HG03103 (cell line): ENCODE results near the gene TENT4B.

Experiments
- ATAC-seq: cut with Tn5 transposase; IDR thresholded peaks from one replicate; pipeline ENCODE4 v1.9.1; 2021; ENCODE audit warnings: low read depth; ENCODE audit not compliant: unreplicated experiment

TENT4B gene

GRCh38 chr16:50192386-50193050 lies 39.4 kb downstream of the TENT4B start:
- no peak for ATAC-seq

GRCh38 chr16:50193594-50193993 lies 40.5 kb downstream of the TENT4B start:
- no peak for ATAC-seq

GRCh38 chr16:50195276-50195675 lies 42.2 kb downstream of the TENT4B start:
- no peak for ATAC-seq

GRCh38 chr16:50195756-50196155 lies 42.6 kb downstream of the TENT4B start:
- ATAC-seq, result no peak

GRCh38 chr16:50197582-50197981 lies 44.5 kb downstream of the TENT4B start:
- no peak for ATAC-seq

- no peak for ATAC-seq
These were observed 45.8 kb downstream of the TENT4B start for GRCh38 chr16:50198802-50199403.

- ATAC-seq, result no peak
These were observed 48.7 kb downstream of the TENT4B start for GRCh38 chr16:50201787-50202186.

- no peak for ATAC-seq
These were observed 50.0 kb downstream of the TENT4B start for GRCh38 chr16:50202926-50203624.

GRCh38 chr16:50203681-50204080 lies 50.6 kb downstream of the TENT4B start:
- ATAC-seq, result no peak

- ATAC-seq, result no peak
These were observed 51.5 kb downstream of the TENT4B start for GRCh38 chr16:50204453-50205108.

- ATAC-seq, result no peak
These were observed 54.5 kb downstream of the TENT4B start for GRCh38 chr16:50207652-50208051.

GRCh38 chr16:50208460-50208931 lies 55.4 kb downstream of the TENT4B start:
- no peak for ATAC-seq

GRCh38 chr16:50209546-50210265 lies 56.6 kb downstream of the TENT4B start:
- no peak for ATAC-seq

- peak; percentile 71 for ATAC-seq
These were observed 57.3 kb downstream of the TENT4B start for GRCh38 chr16:50210266-50211038.

GRCh38 chr16:50213939-50214519 lies 60.9 kb downstream of the TENT4B start:
- no peak for ATAC-seq

- ATAC-seq, result no peak
These were observed 62.6 kb downstream of the TENT4B start for GRCh38 chr16:50215680-50216079.

- ATAC-seq, result no peak
These were observed 63.1 kb downstream of the TENT4B start for GRCh38 chr16:50216231-50216630.

- ATAC-seq, result no peak
These were observed 66.4 kb downstream of the TENT4B start for GRCh38 chr16:50219402-50219975.

GRCh38 chr16:50224286-50224685 lies 71.2 kb downstream of the TENT4B start:
- no peak for ATAC-seq
